Measurements from ENCODE around the gene ZNF280B.
"Not testable (repeated sequence)": the region's sequence is repeated elsewhere in the genome, so short reads cannot be mapped to it uniquely, and the experiment has no call there.

Gene ZNF280B

DNA sequence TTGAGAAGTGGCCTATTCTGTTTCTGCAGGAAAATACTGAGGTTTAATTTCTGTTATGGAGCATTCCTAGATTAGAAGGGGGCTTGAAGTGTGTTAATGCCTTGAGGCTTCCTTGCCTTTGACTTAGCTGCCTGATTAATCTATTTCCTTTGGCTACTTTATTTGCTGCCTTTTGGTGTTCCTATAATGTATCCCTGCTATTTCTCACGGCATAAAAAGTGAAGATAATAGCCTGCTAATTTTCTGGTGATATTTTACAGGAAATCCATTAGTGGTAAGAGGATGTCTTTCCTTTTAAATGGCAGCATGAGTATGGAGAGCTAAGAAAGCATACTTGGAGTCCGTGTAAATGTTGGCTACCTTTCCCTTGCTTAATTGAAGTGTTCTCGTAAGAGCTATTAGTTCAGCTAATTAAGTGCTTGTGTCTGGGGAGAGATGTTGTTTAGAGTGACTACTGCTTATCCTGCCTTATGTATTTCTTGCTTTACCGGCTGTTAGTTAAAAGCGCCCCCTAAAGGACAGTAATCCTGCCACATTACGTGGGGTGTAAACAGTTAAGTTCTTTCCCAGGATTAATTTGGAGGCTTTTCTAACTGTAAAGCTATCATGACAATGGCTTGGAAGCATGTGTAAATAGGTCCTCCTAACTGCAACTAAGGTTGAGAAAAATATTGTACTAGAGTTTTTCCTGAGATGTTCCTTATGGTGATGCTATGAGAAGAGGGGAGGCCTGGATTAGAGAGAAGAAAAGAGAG, 45.6 kb downstream of the ZNF280B start:
- no peak for DNase-seq

DNA sequence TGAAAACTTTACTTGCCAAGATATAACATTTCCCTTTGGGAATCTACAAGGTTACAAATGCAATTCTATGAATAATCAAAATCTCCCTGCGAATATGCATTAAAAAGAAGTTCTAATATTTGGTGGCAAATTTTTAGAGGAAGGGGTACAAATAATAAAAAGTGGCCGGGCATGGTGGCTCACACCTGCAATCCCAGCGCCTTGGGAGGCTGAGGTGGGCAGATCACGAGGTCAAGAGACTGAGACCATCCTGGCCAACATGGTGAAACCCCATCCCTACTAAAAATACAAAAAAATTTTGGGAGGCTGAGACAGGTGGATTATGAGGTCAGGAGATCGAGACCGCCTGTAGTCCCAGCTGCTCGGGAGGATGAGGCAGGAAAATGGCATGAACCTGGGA, 47.0 kb downstream of the ZNF280B start:
- DNase-seq, result no peak

GRCh38 chr22:22461111-22461510, 47.4 kb downstream of the ZNF280B start:
- DNase-seq, result no peak

DNA sequence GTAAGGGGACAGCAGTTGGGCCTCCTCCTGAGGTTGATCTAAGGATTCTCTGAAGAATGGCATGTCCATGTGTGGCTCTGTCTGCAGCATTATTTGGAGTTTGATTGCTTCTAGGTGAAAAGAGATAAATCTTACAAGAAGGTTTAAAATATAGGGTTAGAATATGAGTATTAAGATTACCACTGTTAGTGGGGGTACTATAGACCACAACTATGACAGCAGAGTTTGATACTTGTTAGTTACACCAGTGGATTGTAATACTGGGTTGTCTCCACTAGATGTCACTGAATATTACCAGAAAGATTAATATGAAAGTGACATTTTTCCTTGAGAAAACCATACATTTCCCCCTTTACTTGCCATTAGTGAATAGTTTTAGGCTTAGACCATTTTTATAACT, 47.9 kb downstream of the ZNF280B start:
- no peak for DNase-seq

DNA sequence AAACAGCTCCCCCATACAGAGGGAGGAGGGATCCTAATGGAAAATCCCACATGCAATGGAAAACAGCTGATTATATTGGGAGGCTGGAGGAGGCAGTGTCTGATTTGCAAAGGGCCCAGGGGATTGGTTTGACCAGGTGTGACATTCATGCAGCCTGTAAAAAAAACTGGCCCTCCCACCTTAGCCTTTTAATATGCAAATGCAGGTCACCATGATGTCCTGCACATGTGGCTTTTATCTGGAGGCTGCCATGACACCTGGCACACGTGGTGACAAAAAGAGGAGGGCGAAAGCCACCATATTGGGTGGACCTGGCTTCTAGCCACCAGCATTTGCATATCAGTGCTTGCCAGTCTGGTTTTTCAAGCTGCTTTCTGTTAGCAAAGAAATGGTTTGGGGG, 48.5 kb downstream of the ZNF280B start:
- no peak for DNase-seq

DNA sequence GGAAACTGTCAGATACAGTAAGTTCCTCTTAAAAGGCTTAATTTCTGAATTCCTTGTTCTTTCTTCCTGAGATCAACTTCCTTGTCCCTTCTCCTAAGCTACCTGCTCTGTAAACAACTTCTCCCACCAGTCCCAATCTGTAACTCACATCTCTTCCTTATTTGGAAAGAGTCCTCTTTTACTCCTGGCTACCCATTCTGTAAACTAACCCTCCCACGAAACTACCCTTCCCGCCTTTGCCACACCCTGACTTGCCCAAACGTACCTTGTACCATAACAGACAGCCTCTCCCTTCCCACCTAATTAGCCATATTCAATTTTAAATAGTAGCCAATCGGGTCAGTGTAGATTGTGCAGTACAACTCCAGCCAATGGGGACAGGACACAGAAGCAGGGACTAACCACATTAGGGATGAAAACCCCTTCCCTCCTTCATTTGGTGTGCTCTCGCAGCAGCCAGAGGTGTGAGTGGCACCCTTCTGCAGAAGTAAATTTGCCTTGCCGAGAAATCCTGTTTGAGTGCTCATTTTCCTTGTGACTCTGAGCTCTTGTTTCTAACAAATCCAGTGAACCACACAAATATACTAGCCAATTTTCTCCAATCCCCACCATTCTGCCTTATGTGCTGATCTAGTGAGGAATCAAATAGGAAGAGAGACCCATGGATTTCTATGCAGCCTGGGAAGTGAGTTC, 49.5 kb downstream of the ZNF280B start:
- no peak for DNase-seq

GRCh38 chr22:22458387-22458786, 50.2 kb downstream of the ZNF280B start:
- DNase-seq, result no peak

DNA sequence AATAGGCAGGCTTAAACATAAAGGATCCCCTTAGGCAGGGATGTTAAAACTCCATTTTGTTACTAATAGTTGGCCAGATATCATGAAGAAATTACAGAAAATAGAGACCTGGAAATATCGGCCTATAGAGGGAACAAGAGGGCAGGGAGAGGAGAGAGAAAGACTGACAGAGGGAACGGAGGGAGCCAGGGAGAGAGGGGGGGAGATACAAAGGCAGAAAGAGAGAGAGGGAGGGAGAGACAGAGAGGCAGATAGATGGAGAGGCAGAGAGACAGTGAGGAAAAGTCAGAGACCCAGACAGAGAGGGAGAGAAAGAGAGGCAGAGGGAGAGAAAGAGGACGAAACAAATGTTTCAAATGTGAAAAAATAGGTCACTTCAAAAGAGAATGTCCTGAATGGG, 53.5 kb downstream of the ZNF280B start:
- DNase-seq, result no peak

DNA sequence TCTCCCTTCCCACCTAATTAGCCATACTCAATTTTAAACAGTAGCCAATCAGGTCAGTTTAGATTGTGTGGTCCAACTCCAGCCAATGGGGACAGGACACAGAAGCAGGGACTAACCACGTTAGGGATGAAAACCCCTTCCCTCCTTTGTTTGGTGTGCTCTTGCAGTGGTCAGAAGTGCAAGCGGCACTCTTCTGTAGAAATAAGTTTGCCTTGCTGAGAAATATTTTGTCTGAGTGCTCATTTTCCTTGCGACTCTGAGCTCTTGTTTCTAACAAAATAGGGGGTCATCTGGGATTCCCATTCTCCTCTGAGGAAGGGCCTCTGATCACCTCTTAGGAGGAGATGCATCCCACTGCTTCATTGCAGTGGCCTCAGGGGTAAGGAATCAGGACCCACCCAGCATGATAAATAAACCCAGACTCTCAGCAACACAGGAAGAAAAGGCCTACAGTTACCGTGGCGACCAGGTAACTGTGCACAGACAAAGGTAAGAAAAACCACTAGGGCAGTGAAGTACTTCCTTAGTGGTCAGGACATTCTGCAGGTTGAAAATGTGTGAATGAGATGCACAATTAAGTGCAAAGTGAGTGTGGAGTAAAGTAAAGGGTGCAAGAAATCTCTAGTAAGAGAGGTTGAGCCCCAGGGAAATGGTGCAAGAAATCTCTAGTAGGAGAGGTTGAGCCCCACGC, 55.4 kb downstream of the ZNF280B start:
- no peak for DNase-seq

- DNase-seq, result no peak
Observed at GRCh38 chr22:22452211-22452610, 56.3 kb downstream of the ZNF280B start.

DNA sequence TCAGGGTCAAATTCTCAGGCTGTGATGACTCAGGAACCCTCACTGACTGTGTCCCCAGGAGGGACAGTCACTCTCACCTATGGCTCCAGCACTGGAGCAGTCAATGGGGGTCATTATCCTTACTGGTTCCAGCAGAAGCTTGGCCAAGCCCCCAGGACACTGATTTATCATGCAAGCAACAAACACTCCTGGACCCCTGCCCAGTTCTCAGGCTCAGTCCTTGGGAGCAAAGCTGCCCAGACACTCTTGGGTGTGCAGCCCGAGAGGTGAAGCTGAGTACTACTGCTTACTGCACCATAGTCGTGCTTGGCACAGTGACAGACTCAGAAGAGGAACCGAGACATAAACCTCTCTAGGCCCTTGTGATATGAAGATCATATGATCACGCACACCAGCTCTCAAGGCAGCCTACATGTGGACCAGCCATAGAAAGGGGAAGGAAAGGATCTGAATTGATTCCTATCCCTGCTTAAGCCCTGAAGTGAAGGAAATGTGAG, 58.2 kb downstream of the ZNF280B start:
- DNase-seq, result no peak

DNA sequence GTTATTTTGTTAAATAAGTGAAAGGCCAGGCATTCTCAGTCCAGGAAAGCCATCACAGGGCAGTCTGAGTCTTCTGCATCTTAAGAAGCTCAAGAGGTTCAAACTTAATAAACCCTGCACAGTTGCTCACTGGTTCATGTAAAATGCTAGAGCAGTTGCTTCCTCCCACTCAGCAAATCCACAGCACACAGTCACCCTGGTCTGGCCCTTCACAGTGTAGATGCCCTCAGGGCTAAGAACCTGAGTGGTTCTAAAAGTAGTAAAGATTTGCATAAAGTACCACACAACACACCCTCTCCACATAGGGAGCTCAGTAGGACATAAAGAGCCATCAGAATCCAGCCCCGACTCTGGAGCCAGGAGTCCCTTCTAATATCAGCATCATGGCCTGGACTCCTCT, 58.7 kb downstream of the ZNF280B start:
- DNase-seq, result no peak

DNA sequence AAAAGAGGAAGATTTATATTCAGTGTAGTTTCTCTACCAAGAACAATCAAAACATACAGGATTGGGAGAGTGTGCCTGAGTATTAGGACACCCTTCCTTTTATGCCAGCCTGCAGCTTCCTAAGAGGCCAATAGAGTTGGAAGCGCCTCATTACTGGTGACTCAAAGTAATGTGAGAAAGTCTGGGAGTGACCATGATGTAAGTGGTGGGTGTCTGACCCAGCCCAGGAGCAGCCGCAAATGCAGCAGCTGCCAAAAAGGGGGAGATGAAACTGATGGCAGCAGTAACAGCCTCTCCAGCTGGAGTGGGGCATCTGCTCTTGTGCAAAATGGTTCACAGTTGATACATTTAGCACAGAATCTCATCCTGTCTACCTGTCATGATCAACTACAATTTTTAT, 62.0 kb downstream of the ZNF280B start:
- DNase-seq, result no peak

DNA sequence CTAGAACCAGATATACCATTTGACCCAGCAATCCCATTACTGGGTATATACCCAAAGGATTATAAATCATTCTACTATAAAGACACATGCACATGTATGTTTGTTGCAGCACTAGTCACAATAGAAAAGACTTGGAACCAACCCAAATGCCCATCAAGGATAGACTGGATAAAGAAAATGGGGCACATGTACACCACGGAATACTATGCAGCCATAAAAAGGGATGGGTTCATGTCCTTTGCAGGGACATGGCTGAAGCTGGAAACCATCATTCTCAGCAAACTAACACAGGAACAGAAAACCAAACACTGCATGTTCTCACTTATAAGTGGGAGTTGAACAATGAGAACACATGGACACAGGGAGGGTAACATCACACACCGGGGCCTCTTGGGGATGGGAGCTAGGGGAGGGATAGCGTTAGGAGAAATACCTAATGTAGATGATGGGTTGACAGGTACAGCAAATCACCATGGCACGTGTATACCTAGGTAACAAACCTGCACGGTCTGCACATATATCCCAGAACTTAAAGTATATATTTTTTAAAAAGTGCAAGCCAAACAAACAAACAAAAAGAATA, 64.4 kb downstream of the ZNF280B start:
- DNase-seq, result not testable (repeated sequence)

GRCh38 chr22:22442928-22443709, 65.4 kb downstream of the ZNF280B start:
- DNase-seq, result no peak

- DNase-seq, result not testable (repeated sequence)
Observed at GRCh38 chr22:22441626-22442025, 66.9 kb downstream of the ZNF280B start.

GRCh38 chr22:22440188-22440587, 68.4 kb downstream of the ZNF280B start:
- no peak for DNase-seq

All from activated CD4-positive, alpha-beta T cell treated with anti-CD3 and anti-CD28 coated beads for 1 hour (primary cell).